GM19468 (cell line): ENCODE data around the gene KANK2.

Experiments
- ATAC-seq: cut with Tn5 transposase; IDR thresholded peaks from one replicate; pipeline ENCODE4 v1.9.1; 2021; ENCODE audit warnings: mild to moderate bottlenecking, moderate library complexity, moderate number of reproducible peaks; ENCODE audit not compliant: unreplicated experiment; ENCODE audit errors: extremely low read depth

The KANK2 gene

DNA sequence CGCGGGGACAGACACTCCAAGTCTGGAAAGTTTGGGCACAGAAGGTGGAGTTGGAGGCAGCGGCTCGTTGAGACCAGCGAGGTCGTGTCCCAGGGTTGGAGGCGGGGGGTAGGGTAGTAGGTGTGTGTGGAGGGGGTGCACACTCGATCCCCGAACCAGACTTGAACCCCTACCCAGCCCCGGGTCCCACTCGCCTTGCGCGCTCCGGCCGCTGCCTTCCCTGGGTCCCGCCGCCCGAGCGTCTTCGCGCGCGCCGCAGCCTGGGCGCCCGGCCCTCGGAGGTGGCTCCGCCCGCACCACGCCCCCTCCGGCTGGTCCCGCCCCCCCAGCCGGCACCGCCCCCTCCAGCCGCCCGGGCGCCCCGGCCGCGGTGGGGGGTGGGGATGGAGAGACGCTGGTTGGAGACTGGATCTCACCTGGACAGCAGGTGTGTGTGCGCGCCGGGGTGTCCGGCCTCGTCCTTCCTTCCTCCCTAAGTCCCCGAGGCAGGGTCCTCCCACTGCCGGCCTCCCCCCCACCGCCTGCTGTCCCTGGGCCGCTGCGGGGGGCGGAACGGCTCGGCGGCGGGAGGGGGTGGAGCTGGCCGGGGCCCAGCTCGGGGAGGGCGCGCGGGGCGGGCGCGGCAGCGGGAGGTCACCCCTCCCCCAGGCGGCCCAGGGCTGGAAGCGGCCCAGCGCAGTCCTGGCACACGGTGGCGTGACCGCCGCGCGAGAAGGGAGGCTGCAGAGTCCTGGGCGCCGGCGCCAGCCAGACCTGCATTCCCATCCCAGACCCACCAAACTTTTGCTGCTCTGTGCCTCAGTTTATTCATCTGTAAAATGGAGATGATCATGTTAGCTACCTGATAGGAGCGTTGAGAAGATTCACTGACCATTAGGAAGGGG is at the start of gene KANK2:
TSS of gene KANK2 (minus strand) at position 255 of the 884 bp plus-strand sequence. CDS start 3,034 bp downstream, outside the sequence.
- ATAC-seq: peak; percentile 60

DNA sequence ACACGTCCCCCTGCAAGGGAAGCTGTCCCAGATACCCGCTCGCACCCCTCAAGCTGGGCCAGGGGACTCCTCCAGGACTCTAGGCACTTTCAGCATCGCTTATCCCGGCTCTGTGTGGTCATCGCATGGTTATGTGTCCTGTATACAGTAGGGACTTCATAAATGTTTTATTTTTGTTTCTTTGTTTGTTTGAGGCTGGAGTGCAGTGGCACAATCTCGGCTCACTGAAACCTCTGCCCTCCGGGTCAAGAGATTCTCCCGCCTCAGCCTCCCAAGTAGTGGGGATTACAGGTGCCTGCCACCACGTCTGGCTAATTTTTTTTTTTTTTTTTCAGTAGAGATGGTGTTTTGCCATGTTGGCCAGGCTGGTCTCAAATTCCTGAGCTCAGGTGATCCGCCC is 49.6 kb upstream of the KANK2 start:
- no peak for ATAC-seq

GRCh38 chr19:11244846-11245589 is 47.7 kb upstream of the KANK2 start:
- no peak for ATAC-seq

DNA sequence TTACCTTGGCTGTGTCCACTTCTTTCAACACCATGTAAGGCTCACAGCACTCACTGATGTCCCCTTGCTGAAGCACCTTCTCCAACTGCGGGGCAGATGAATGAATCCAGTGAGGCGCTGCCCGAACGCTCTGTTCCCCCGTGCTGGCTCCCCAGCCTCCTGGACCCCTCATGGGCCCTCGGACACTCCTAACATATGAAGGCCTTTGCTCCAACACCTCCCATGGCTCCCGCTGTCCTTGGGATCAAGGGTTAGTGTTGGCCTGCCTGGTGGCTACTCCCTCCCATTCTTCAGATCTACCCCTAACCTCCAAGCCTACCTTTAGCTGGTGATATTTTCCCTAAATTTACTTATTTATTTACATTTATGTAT is 46.4 kb upstream of the KANK2 start:
- ATAC-seq: no peak

GRCh38 chr19:11242864-11243797 is 45.8 kb upstream of the KANK2 start:
- ATAC-seq: no peak

DNA sequence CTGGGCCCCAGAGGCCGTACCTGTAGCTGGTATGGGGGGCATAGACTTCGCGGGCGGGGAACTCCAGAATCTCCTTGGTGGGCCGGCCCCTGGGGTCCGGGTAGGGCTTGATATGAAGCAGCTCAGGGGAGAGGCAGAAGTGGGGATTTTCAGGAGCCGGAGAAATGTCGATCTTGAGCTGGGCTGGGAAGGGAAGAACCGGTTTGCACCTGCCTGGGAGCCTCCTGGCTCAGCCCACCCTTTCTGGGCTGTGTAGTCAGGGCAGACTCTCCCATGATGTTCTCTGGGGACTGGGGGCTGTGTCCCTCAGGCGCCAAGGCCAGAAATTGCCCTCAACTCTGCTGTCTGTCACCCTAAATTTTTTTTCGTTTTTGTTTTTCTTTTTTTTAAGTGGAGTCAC is 44.7 kb upstream of the KANK2 start:
- no peak for ATAC-seq

DNA sequence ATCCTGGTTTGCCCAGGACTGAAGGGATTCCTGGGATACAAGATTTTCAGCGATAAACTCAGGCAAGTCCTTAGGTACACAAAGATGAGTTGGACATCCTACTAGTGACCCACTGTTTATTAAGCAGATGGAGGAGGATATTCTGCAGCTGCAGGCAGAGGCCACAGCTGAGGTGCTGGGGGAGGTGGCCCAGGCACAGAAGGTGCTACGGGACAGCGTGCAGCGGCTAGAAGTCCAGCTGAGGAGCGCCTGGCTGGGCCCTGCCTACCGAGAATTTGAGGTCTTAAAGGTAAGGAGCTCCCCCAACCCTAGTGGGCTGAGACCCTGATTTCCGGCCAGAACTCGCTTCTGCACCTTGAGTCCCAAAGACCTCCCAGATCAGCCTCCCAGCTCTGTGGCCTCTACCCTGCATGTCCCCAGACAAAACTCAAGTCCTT is 42.7 kb upstream of the KANK2 start:
- no peak for ATAC-seq

DNA sequence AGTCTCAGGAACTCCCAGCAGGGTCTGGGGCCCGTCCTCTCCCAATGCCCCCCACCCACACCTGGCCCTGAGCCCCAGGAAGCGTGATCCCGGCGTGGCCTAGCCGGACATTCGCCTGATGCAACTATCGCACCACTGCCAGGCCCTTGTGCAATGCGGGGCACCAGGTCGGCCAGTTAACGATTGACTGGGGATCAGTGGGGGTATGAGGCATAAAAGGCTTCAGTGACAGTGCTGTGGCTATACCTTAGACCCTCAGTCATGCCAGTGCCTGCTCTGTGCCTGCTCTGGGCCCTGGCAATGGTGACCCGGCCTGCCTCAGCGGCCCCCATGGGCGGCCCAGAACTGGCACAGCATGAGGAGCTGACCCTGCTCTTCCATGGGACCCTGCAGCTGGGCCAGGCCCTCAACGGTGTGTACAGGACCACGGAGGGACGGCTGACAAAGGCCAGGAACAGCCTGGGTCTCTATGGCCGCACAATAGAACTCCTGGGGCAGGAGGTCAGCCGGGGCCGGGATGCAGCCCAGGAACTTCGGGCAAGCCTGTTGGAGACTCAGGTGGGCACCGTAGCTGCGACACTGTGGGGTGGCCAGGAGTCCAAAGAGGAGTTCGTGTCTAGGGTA is 42.1 kb upstream of the KANK2 start, which contains the start of gene ANGPTL8:
TSS of gene ANGPTL8 (plus strand) at position 243 of the 624 bp plus-strand sequence. CDS start at position 262, 19 bp downstream.
- no peak for ATAC-seq

DNA sequence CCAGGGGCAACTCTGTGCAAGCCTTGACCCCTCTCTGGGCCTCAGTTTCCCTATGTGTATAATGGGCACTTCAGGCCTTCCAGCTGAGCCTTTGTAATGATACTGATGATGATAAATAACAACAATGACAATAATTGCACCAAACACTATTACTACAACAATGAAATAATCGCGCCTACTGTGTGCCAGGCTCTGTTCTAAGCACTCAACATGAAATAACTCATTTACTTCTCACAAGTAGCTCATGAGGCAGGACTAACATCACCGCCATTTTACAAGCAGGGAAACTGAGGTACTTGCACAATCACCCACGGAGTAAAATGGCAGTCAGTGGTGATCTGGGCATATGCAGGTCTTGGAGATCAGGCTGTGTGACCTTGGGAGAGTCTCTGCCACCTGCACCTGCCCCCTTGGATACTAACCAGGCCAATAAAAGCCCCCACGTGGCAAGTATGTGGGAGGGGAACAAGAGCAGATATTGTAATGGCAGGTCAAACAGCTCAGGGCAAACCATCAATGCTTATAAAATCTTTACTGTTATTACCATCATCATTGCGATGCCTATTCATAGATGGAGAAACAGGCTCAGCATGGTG is 41.5 kb upstream of the KANK2 start:
- no peak for ATAC-seq

GRCh38 chr19:11238041-11238440 is 40.7 kb upstream of the KANK2 start:
- no peak for ATAC-seq

DNA sequence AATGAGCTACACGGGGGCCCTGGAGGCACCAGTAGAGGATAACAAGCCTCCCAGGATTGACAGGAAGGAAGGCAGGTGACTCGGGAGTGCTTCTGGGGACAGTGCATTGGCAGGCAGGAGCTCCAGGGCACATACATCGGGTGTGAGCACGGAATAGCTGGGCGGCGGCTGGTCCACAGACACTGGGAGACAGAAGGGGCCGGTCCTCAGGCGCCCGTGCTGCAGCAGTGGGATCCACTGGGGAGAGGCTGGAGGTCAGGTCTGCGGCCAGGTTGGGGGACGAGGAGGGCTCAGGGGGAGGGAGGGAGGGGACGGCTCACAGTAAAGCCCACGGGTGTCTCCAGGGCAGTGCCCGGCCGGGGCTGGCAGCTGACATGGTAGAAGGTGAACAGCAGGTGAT is 40.0 kb upstream of the KANK2 start:
- ATAC-seq: no peak

- ATAC-seq: no peak
Measured at GRCh38 chr19:11236324-11237301, 39.3 kb upstream of the KANK2 start.

- ATAC-seq: no peak
Measured at GRCh38 chr19:11234486-11235075, 37.2 kb upstream of the KANK2 start.

- no peak for ATAC-seq
Measured at GRCh38 chr19:11233073-11233472, 35.7 kb upstream of the KANK2 start.

DNA sequence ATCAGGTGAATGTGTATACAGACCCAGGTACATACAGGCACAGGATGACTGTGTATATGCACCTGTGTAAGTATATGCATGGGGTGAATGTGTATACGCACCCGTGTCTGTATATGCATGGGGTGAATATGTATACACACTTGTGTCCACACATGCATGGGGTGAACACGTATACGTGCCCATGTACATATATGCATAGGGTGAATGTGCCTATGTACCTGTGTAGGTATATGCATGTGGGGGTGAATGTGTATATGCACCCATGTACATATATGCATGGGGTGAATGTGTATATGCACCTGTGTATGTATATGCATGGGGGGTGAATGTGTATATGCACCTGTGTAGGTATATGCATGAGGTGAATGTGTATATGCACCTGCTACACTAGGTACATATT is 35.2 kb upstream of the KANK2 start:
- no peak for ATAC-seq

GRCh38 chr19:11230621-11231386 is 33.5 kb upstream of the KANK2 start:
- ATAC-seq: no peak
